H1 (cell line): ENCODE measurements around the gene SUMF1. TPM values are rescaled to one million over a fixed set of nuclear protein-coding genes. Genes with fewer than 3 reads are reported as not detected.

Source experiments
- CTCF ChIA-PET: fragments of 300-600 bp; sonication (Branson Sonifier 250); formaldehyde crosslinking; loops from one replicate; lab custom pipeline; 2021; ENCODE audit not compliant: partially characterized antibody; lab: Charles Lee
- POLR2A ChIA-PET: fragments of 300-600 bp; sonication (Branson Sonifier 250); formaldehyde crosslinking; loops from one replicate; lab custom pipeline; 2021; ENCODE audit warnings: inconsistent platforms; ENCODE audit not compliant: partially characterized antibody; lab: Charles Lee
- DNase-seq, 2 experiments: peaks; one replicate each; pipeline versions ENCODE4 v3.0.0 to v3.0.0-alpha.2; 2010 to 2022; ENCODE audit warnings: low spot score in 2 of 2, low read depth in 1 of 2, mixed read lengths in 1 of 2
- FAIRE-seq: peaks from 2 replicates; lab custom pipeline; 2011; peaks lifted over from hg19 to GRCh38; lab: Jason Lieb, UNC
- H2AFZ ChIP-seq: 2 replicates; pipeline ENCODE4 v1.8.1; 2012; ENCODE audit warnings: low read length, inconsistent platforms
- H2AK5ac ChIP-seq: 2 replicates; pipeline ENCODE4 v1.6.1; 2013; ENCODE audit warnings: low read depth, low read length
- H2BK120ac ChIP-seq: replicated peaks from 2 replicates; pipeline ENCODE3; 2013; ENCODE audit warnings: low read depth, low read length, inconsistent platforms
- H2BK12ac ChIP-seq: 2 replicates; pipeline ENCODE4 v1.6.1; 2013; ENCODE audit warnings: low read depth, low read length
- H2BK15ac ChIP-seq: 2 replicates; pipeline ENCODE4 v1.6.1; 2013; ENCODE audit warnings: low read length
- H2BK20ac ChIP-seq: 2 replicates; pipeline ENCODE4 v1.6.1; 2013; ENCODE audit warnings: low read length
- H2BK5ac ChIP-seq: 2 replicates; pipeline ENCODE4 v1.6.1; 2013; ENCODE audit warnings: low read depth, low read length
- H3K14ac ChIP-seq: 2 replicates; pipeline ENCODE4 v1.6.1; 2013; ENCODE audit warnings: inconsistent platforms; ENCODE audit not compliant: insufficient read length
- H3K18ac ChIP-seq: 2 replicates; pipeline ENCODE4 v1.6.1; 2013; ENCODE audit warnings: low read length; ENCODE audit errors: extremely low read depth
- H3K23ac ChIP-seq: 2 replicates; pipeline ENCODE4 v1.6.1; 2013; ENCODE audit warnings: inconsistent platforms; ENCODE audit not compliant: insufficient read length
- H3K23me2 ChIP-seq: 2 replicates; pipeline ENCODE4 v1.6.1; 2013; ENCODE audit warnings: low read depth, low read length
- H3K27ac ChIP-seq: 2 replicates; pipeline ENCODE4 v1.6.1; 2011; ENCODE audit warnings: low read depth, low read length, inconsistent platforms
- H3K27me3 ChIP-seq, 4 experiments: replicated peaks in 1 of 4; 1 replicate in 1 of 4; 2 replicates in 3 of 4; pipeline versions ENCODE4 v1.6.1 to v1.8.1; 2011 to 2013; ENCODE audit warnings: low read length in 3 of 4, mild to moderate bottlenecking in 3 of 4, inconsistent platforms in 2 of 4, mixed read lengths in 2 of 4, moderate library complexity in 1 of 4; ENCODE audit not compliant: control insufficient read depth in 3 of 4, insufficient read depth in 3 of 4; ENCODE audit errors: extremely low read depth in 1 of 4
- H3K36me3 ChIP-seq, 4 experiments: 2 replicates each; pipeline versions ENCODE4 v1.6.1 to v1.8.1; 2011 to 2013; ENCODE audit warnings: mild to moderate bottlenecking in 4 of 4, low read length in 3 of 4, moderate library complexity in 2 of 4, control low read depth in 1 of 4, inconsistent platforms in 1 of 4; ENCODE audit not compliant: insufficient read depth in 4 of 4, control insufficient read depth in 2 of 4
- H3K4ac ChIP-seq: replicated peaks from 2 replicates; pipeline ENCODE3; 2013; ENCODE audit warnings: low read length, low read depth, mixed read lengths, inconsistent platforms; ENCODE audit not compliant: insufficient read length
- H3K4me1 ChIP-seq, 4 experiments: replicated peaks in 1 of 4; 1 replicate in 1 of 4; 2 replicates in 3 of 4; pipeline versions ENCODE4 v1.6.1 to v1.8.1; 2011 to 2013; ENCODE audit warnings: low read length in 3 of 4, inconsistent platforms in 2 of 4, mixed read lengths in 1 of 4; ENCODE audit not compliant: insufficient read depth in 4 of 4, control insufficient read depth in 3 of 4
- H3K4me2 ChIP-seq, 2 experiments: 2 replicates each; pipeline versions ENCODE4 v1.6.1 to v1.8.1; 2011 to 2013; ENCODE audit warnings: low read depth in 2 of 2, low read length in 2 of 2, control low read depth in 1 of 2, inconsistent platforms in 1 of 2, mild to moderate bottlenecking in 1 of 2; ENCODE audit not compliant: insufficient read depth in 1 of 2
- H3K4me3 ChIP-seq, 4 experiments: fragments of 200-600, 300-600 bp in 1 of 4; sonication (generic), shearing (Covaris generic), sonication (Bioruptor Twin) in 1 of 4; 2 replicates each; pipeline versions ENCODE4 v1.5.1 to v1.8.1; 2011 to 2016; ENCODE audit warnings: low read length in 4 of 4, low read depth in 3 of 4, control low read depth in 2 of 4, inconsistent platforms in 2 of 4, mild to moderate bottlenecking in 2 of 4, mixed read lengths in 1 of 4, moderate library complexity in 1 of 4; ENCODE audit not compliant: insufficient read depth in 2 of 4; ENCODE audit errors: extremely low read depth in 1 of 4
- H3K56ac ChIP-seq: replicated peaks from 2 replicates; pipeline ENCODE3; 2013; ENCODE audit warnings: low read depth, mild to moderate bottlenecking, mixed read lengths, low read length, inconsistent platforms; ENCODE audit not compliant: insufficient read length
- H3K79me1 ChIP-seq: 2 replicates; pipeline ENCODE4 v1.6.1; 2013; ENCODE audit warnings: low read depth, low read length, control low read depth
- H3K79me2 ChIP-seq, 2 experiments: 2 replicates each; pipeline versions ENCODE4 v1.6.1 to v1.8.1; 2012 to 2013; ENCODE audit warnings: low read length in 2 of 2, mild to moderate bottlenecking in 2 of 2, inconsistent platforms in 1 of 2; ENCODE audit not compliant: insufficient read depth in 2 of 2, control insufficient read depth in 1 of 2
- H3K9ac ChIP-seq, 4 experiments: replicated peaks in 1 of 4; 1 replicate in 1 of 4; 2 replicates in 3 of 4; pipeline versions ENCODE4 v1.6.1 to v1.8.1; 2011 to 2013; ENCODE audit warnings: low read depth in 3 of 4, low read length in 3 of 4, control low read depth in 2 of 4, mild to moderate bottlenecking in 2 of 4, moderate library complexity in 2 of 4, inconsistent platforms in 1 of 4; ENCODE audit errors: extremely low read depth in 1 of 4
- H3K9me3 ChIP-seq, 2 experiments: 2 replicates each; pipeline versions ENCODE4 v1.6.1 to v1.8.1; 2012 to 2013; ENCODE audit warnings: mild to moderate bottlenecking in 2 of 2, moderate library complexity in 2 of 2, control low read depth in 1 of 2, inconsistent platforms in 1 of 2, low read depth in 1 of 2, low read length in 1 of 2, mixed read lengths in 1 of 2; ENCODE audit not compliant: insufficient read depth in 2 of 2
- H4K20me1 ChIP-seq, 2 experiments: replicated peaks in 1 of 2; 2 replicates each; pipeline versions ENCODE3 to v1.8.1; 2011 to 2013; ENCODE audit warnings: inconsistent platforms in 2 of 2, low read length in 2 of 2, mild to moderate bottlenecking in 1 of 2; ENCODE audit not compliant: insufficient read depth in 2 of 2, control insufficient read depth in 1 of 2
- H4K5ac ChIP-seq: 2 replicates; pipeline ENCODE4 v1.6.1; 2013; ENCODE audit warnings: low read length, low read depth, mixed read lengths, inconsistent platforms; ENCODE audit not compliant: insufficient read length
- H4K8ac ChIP-seq: 2 replicates; pipeline ENCODE4 v1.8.0; 2013; ENCODE audit warnings: mild to moderate bottlenecking, moderate library complexity, low read length, inconsistent platforms; ENCODE audit not compliant: insufficient read depth; ENCODE audit errors: extremely low read depth
- H4K91ac ChIP-seq: replicated peaks from 2 replicates; pipeline ENCODE3; 2013; ENCODE audit warnings: low read length, mixed read lengths, inconsistent platforms; ENCODE audit not compliant: insufficient read length
- BRCA1 ChIP-seq: IDR thresholded peaks from 2 replicates; pipeline ENCODE4 v1.6.1; 2012; ENCODE audit warnings: low read depth, low read length, improper control_type of control experiment
- CHD2 ChIP-seq: IDR thresholded peaks from 2 replicates; pipeline ENCODE4 v1.6.1; 2012; ENCODE audit warnings: low read length, improper control_type of control experiment
- CTBP2 ChIP-seq: IDR thresholded peaks from 2 replicates; pipeline ENCODE4 v1.7.0; 2011; ENCODE audit warnings: borderline replicate concordance, mild to moderate bottlenecking, moderate library complexity, mixed read lengths, low read length; ENCODE audit not compliant: insufficient read depth, insufficient read length
- EGR1 ChIP-seq: IDR thresholded peaks from 2 replicates; pipeline ENCODE4 v1.6.1; 2011; ENCODE audit warnings: low read depth, low read length, borderline replicate concordance
- JUN ChIP-seq: IDR thresholded peaks from 2 replicates; pipeline ENCODE4 v1.6.1; 2011; ENCODE audit warnings: low read depth, mild to moderate bottlenecking, improper control_type of control experiment, low read length
- SP2 ChIP-seq: IDR thresholded peaks from 2 replicates; pipeline ENCODE4 v1.6.1; 2012; ENCODE audit warnings: mild to moderate bottlenecking, low read length, inconsistent platforms
- SP4 ChIP-seq: IDR thresholded peaks from 2 replicates; pipeline ENCODE4 v1.6.1; 2012; ENCODE audit warnings: low read length, inconsistent platforms
- TAF1 ChIP-seq: IDR thresholded peaks from 2 replicates; pipeline ENCODE4 v1.6.1; 2011; ENCODE audit warnings: mild to moderate bottlenecking, low read depth, low read length
- TEAD4 ChIP-seq: IDR thresholded peaks from 2 replicates; pipeline ENCODE4 v1.6.1; 2012; ENCODE audit warnings: low read depth, low read length, inconsistent platforms, mixed read lengths
- WGBS, 2 experiments: shearing (Covaris generic) in 1 of 2; methylation state at CpG; one replicate each; pipeline versions ENCODE4 v1.1.6 to v1.1.7; 2013 to 2015; ENCODE audit warnings: low lambda C conversion rate in 2 of 2, mixed read lengths in 2 of 2, inconsistent platforms in 1 of 2, low coverage in 1 of 2, missing lambda C conversion rate in 1 of 2; ENCODE audit not compliant: insufficient replicate concordance in 2 of 2, insufficient coverage in 1 of 2, insufficient read length in 1 of 2; ENCODE audit errors: extremely low coverage in 1 of 2, missing lambda C conversion rate in 1 of 2; 5-methylcytosine and 5-hydroxymethylcytosine counted together
- polyA plus RNA-seq, 7 experiments: library from polyadenylated mRNA; depleted of rRNA in 3 of 7; stranded (reverse) in 5 of 7; unstranded in 2 of 7; fragments of >200 nt in 5 of 7; fragments of 200-250 nt in 2 of 7; gene quantifications; 1 replicate in 5 of 7; 2 replicates in 1 of 7; 4 replicates in 1 of 7; pipeline versions ENCODE4 v1.2.1 to v1.2.3, GENCODE V29; 2011 to 2013; ENCODE audit warnings: missing spikeins in 2 of 7, mixed read lengths in 2 of 7
- total RNA-seq: library from RNA; stranded (reverse); fragmentation: NEBNext Ultra II Directional; extraction: Animal tissue kit (Norgen Biotek cat#: 25700); gene quantifications from 2 replicates; pipeline ENCODE4 v1.2.1, GENCODE V29; 2021
- TF ChIP-seq, protein P1 (sequence below): IDR thresholded peaks from 2 replicates; pipeline ENCODE4 v1.6.1; 2011; ENCODE audit warnings: low read depth, mild to moderate bottlenecking, low read length; ENCODE audit not compliant: insufficient read depth

SUMF1 gene
- total and polyA plus RNA-seq, 2 of the 8 experiments (the other 6 are each of a cell fraction or from before 2014, with no cell fraction given) = 12.5 to 15.0 TPM

DNA sequence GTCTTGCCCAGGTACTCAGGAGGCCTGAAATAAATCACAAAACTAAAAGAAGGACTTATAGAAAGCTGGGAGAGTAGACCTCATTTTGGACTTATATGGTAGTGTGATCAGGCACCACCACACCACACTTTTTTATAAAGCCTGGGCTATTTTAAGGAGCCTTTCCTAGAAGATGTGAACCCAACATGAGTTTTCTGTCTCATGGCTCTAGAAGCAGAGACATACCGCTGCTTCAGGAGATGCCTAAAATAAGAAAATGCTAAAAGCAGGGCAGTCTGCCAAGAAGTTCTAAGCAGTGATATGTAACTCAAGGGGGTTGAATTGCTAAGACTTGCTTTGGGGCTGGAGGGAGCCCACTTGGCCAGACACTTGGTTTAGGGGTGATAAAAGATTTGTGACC, 49.6 kb downstream of the SUMF1 start:
- CTCF ChIA-PET = interaction anchor here (1.3 kb wide), 1 partner anchor 215 kb away, joined by 3 read pairs; no protein-coding TSS in a partner anchor
- no peaks in the 10 kb centered on the region for H3K4me1 ChIP-seq

More for the DNA sequence above, 49.6 kb downstream of the SUMF1 start:
- Histone ChIP-seq H2BK120ac (no peak overlapping the region), H3K4me3 (no peak overlapping the region), H2BK20ac (no peak overlapping the region), H2AFZ (no peak overlapping the region), H3K23ac (no peak overlapping the region), H3K9ac (no peak overlapping the region), H3K18ac (no peak overlapping the region), H4K91ac (no peak overlapping the region), H3K23me2 (no peaks in the 10 kb centered on the region), H3K79me2 (no peaks in the 10 kb centered on the region), H3K4ac (no peak overlapping the region), H2BK5ac (no peak overlapping the region), H3K4me2 (no peak overlapping the region), H4K20me1 (no peaks in the 10 kb centered on the region), H4K8ac (no peak overlapping the region), H3K79me1 (no peaks in the 10 kb centered on the region), H3K36me3 (peaks cover 0 to 3% (median 0%) of the 10 kb centered on the region in 4 experiments; a peak in 3 of 8 replicates), H3K27ac (no peak overlapping the region), H4K5ac (no peak overlapping the region), H2AK5ac (no peak overlapping the region), H3K56ac (no peak overlapping the region), H3K9me3 (no peaks in the 10 kb centered on the region), H2BK15ac (no peak overlapping the region), H3K27me3 (no peaks in the 10 kb centered on the region), H2BK12ac (no peak overlapping the region), H3K14ac (no peak overlapping the region)
- DNase-seq = no peak
- 90% methylated on average over 1 of the region's 1 CpG; no CpG with 5 or more reads in 1 of the 2 experiments for WGBS, 2 experiments
- TF ChIP-seq BRCA1 = no peak
- no peak for TF ChIP-seq TAF1
- no peak for TF ChIP-seq TEAD4
- no peak for TF ChIP-seq CTBP2
- TF ChIP-seq JUN = no peak
- TF ChIP-seq, protein P1, sequence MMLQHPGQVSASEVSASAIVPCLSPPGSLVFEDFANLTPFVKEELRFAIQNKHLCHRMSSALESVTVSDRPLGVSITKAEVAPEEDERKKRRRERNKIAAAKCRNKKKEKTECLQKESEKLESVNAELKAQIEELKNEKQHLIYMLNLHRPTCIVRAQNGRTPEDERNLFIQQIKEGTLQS = no peak
- no peak for TF ChIP-seq CHD2
- TF ChIP-seq EGR1 = no peak
- no peak for TF ChIP-seq SP4
- no peak for TF ChIP-seq SP2
- POLR2A ChIA-PET = no interaction called here
- FAIRE-seq = no peak
